Cortex of kidney (tissue), 1 donor: Measurements from ENCODE around the gene CBX8.

Source experiments
- DNase-seq: peaks from one replicate; lab custom pipeline; 2025; lab: John Stamatoyannopoulos, UW

The CBX8 gene

DNA sequence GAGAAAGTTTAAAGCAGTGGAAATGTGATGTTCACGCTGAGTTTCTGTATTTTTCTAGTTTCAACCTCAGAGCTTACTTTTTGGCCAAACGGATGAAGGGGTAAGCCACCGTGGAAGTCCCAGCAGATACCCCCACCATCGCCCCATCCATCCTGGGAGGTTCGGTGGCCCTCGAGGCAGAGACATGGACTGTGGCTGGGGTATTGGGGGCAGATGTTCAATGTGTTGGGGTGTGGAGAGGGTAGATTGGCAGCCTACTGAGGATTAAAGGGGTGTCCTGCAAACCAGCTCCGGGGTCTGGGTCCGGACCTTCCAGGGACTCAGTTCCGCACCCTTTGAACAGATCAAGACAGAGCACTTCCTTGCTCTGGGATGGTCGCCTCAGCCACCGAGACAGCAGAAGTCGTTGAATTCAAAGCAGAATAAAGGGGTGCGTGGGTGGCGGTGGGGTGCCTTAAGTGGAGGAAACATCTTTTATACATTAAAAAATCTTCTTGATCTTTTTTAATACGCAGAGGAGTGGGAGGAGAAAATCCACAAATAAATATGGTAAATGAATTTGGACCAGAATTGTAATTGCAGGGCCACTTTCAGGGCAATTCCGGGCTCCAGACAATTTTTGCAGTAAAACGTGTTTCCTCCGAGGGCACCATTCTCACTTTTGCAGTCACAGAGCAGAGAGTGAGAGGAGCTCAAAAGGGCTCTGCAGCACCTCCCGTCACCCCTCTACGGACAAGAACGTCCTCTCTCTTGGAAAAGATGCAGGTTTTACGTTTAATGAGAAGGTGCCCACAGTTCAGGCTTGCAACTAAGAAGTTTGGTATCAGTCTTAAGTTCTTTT is 8.2 kb upstream of the CBX8 start:
- DNase-seq = no peak

DNA sequence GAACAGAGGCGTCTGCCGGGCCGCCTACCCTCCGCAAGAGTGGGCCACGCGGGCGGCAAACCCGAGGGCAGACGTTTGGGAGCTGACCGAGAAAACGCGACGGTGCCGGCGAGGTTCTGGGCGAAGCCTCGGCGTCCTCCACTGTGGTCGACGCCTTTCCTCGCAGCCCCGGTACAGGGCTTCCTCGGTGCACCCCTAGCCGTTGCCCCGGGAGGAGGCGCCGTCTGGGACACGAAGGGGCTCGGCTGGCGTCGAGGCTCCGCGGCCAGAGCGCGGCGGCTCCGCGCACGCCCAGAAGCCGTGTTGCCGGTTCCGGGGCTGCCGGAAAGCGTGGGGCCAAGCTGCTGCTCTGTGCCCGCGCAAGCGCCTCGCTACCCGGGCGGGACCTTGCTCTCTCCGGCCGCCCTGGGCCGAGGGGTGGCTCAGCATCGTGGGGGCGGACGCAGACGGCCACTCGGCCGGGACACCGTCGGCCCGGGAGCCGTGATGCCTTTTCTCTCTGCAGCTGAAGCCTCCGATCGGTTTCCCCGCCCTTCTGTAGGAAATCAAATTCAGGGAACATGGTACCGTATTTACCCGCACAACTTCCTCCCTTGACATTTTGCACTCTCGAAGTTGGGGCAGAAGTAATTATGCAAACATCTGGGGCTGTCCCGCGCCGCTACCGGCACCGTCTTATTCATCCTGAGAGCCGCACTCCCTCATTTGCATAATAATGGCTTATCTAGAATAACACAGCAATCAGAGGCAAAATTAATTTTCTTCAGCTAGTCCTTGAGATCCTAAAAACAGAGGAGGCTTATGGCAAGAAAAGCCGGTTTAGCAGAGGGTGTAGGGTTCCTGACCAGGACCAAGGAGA is 7.3 kb upstream of the CBX8 start:
- DNase-seq = no peak

DNA sequence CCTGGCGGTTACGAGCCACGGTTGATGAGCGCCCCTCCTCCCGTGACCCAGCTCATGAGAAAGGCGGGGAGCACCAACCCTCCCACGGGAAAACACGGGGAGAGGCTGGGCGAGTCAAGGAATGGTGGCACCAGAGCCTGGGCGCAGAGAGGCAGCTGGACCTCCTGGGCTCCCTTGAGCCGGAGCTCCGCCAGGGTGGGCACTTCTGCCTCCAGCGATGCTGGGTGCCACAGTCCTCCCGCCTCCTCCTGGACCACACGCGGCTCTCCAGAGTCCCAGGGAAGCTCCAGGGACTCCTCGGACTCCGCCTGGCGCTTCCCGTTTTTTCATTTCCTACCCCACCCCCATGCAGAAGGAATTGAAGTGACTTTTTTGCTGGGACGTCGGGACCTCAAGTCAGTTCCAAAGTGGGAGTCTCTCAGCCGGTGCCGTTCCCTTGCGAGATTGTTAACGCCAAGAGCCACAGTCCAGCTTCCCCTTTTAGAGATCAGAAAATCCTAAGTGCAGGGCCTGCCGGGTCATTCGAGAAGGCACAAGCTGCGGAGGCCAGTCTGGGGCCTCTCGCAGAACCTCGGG is 6.6 kb upstream of the CBX8 start:
- no peak for DNase-seq

DNA sequence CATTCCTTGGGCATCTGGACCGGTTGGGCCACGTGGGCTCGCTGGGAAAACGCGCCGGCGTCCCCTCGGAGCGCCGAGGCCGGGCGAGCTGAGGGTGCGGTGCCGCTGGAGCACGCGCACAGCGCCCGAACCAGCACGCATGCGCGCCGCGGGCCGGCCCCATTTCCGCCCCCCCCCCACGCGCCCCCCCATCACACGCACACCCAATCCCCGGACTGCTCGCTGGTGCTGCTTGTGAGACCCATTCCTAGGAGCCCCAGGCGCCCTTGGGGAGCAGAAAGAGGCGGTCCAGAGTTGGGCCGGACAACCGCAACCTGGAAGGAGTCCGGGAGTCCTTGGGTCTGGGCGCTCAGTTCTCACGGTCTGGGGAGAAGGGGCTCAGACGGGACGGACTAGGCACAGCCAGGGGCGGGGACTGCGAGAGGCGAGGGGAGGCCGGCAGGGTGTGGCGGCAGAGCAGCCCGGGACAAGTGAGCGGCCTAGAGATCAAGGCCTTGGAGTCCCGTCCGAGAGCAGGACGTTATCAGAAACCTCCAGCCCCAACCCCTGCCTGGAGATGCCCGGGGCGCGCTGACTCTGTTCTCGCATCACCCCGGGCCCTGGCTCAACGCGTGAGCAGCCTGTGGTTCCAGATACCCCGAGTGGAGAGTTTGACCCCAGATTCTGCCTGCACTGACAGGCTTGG is 6.0 kb upstream of the CBX8 start:
- no peak for DNase-seq

DNA sequence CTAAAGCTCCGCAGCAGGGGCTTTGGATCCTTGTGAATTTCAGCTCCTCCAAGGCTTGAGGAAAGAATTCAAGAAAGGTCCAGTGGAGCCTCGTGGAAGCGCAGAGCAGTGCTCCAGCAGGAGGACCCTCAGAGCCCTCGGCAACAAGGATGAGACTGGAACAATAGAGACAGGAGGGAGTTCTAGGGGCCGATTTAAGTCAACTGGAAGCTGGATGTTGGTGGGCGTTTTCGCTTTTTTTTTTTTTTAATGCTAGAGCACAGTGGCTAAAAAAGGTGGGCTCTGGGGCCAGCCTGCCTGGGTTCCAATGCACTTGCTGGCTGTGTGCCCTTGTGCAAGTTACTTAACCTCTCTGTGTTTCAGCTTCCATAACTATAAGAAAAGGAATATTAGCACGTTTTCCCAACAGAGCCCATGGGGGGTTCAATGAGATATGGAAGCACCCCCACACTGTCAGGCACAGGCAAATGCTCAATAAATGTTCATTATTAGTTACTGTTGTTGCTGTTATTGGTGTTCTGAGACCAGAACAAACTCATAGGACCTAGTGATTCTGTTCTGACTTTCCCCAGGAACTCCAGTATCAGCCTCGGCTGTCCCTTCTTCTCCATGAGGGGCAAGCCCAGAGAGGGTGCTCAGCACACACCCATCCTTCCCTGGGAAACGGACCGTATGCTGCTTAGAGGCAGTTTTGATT is 5.3 kb upstream of the CBX8 start:
- no peak for DNase-seq

DNA sequence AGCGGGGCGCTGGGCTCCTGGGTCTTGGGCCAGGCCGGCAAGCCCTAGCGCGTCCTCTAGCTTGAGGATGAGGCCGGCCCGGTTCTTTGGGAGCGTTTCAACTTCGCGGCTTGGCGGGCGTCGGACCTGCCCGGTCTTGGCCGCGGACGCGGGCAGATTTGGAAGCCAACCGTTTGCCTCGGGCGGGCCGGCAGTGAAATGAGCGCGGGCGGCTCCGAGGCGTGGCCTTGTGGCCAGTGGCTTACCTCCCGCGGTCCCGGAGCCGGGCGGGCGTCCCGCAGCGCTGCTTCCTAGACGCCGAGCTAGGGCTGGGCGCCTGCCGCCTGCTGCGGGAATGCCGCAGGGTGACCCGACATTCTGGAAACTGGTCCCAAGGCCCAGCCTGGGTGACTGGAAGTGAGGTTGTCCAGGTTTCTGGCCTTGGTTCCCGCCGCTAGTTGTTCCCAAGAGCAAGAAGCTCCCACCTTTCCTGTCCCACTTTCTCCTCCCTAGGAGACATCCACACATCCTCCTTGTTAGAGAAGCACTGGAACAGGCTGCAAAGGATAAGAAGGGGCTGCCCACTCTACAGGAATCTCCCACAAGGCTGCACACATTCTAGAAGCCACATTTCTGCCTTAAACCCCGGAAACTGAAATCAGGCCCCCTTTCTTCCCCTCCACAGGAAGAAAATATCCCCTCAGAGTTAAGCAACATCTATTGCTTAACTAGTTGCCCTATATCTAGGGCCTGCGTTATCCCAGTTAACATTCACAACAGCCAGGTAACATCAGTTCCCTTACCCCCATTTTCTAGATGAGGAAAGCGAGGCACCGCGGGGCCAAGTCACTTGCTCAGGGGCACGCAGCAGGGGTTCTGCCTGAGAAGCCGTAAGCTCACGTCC is 4.5 kb upstream of the CBX8 start:
- DNase-seq = no peak

DNA sequence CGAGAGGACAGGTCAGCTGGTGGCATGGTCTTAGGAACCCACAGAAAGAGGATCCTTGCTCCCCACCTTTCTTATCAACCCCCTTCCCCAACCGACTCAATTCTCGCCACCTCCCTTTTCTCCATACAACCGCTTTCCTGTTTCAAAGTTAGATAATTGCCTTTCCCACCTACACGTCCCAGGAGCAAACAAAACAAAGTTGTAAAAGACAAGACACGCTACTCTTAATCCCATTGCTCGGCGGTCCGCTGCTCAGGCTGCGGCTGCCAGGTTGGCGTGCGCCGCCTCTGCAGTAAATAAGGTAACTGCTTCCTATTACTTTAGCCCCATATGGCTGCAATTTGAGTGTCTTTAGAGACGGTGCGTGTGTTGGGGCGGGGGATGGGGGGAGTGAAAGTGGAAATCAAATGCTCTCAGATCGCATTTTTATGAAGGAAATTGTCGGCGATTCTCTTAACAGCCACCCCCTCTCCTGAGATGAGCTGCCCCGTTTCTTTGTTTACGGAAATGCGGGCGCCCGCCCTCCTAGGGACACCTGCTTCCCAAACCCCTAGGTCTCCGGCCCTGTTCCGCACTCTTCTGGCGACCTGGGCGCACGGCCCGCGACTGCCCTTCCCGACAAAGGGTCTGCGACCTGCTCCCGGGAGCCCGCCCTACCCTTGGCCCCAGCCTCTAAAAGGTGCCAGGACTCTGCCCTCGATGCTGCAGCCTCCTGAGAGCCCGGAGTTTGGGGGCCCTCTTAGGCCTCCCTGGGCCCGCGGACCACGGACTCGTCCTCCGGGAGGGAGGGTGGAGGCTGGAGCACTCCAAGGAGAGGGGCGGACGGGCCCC is 3.7 kb upstream of the CBX8 start:
- no peak for DNase-seq

DNA sequence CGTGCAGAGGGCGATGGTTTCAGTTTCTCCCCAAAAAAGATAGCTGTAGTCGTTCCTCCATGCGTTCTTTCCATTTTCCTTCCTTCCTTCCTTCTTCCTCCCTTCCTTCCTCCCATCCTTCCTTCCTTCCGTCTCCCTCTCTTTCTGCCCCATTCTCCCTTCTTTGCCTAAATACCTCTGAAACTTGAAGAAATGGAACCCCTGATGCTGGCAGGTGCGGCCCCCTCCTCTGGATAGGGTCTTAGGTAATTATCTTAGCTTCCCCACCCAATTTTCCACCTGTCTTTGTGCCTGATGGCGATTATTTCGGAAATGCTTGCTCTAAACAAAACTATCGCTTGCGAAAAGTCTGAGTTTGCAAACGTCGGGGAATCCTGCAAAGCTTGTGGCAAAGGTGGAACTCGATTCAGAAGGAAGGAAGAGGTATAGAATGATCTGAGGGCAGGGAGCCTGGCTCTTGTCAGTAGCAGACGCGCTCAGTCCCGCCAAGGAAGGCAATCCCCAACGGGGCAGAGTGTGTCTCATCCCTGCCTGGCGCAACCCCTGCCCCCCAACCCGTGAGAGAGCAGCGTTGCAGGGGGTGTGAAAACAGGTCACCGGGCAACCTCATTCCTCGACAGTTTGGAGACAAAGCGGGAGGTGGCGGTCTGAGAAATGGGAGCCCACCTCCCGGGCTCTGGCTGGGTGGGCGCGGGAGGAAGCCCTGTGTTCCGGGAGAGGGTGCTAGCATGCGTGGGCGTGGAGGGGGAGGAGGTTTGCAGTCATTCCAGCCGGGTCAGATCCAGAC is 2.9 kb upstream of the CBX8 start:
- no peak for DNase-seq

DNA sequence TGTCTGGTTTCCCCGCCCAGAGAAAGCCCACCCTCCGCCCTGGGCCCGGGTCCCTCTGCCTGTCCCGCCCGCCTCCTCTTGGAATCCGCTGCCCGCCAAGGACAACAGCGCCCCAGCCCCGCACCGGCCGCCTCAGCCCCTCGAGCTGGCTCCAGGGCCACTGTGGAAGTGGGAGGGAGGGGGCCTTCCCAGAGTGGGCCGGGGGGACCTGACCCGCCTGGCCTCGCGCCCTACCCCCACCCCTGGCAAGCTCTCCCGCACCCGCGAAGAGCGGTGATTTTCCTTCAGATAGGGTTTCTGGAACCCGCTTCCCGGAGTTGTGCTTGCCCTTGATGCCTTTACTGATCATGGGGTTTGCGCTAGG is 2.3 kb upstream of the CBX8 start:
- DNase-seq = no peak

DNA sequence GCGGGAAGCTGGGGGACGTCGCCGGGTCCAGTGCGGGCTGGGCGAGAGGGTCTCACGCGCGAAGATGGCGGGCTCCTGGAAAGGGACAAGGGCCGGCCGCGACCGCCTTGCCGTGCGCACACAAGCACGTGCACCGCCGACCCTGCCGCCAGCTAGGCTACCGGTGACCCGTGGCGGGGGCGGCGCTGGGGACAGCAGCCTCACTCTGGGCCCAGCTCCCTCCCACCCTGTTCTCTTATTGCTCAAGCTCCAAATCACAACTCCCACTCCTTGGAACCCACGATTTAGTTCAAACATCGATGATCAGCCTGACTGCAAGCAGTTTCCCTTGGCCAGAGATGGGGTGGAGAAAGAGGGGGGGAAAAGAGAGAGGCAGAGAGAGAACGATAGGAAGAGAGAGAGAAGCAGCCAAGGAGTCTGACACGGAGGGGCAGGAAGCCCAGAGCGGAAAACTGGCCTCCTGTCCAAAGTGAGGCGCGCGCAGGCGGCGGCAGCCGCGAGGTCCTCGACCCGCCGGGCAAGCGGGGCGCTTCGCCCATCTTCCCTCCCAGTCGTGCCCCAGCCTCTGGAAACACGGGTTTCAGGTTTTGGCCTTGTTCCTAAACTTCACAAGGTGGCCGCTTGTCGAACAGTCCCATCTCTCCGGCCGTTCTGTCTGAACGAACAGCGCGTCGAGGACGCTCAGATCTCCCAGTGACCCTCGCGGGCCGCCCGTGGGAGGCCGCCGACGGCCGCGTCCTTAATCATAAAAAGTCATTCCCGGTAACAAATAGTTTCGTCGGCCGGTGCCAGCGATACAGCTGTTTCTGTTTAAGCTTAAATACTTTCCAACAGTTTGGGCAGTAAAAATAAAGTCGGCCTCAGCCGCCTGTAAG is 1.7 kb upstream of the CBX8 start:
- no peak for DNase-seq

DNA sequence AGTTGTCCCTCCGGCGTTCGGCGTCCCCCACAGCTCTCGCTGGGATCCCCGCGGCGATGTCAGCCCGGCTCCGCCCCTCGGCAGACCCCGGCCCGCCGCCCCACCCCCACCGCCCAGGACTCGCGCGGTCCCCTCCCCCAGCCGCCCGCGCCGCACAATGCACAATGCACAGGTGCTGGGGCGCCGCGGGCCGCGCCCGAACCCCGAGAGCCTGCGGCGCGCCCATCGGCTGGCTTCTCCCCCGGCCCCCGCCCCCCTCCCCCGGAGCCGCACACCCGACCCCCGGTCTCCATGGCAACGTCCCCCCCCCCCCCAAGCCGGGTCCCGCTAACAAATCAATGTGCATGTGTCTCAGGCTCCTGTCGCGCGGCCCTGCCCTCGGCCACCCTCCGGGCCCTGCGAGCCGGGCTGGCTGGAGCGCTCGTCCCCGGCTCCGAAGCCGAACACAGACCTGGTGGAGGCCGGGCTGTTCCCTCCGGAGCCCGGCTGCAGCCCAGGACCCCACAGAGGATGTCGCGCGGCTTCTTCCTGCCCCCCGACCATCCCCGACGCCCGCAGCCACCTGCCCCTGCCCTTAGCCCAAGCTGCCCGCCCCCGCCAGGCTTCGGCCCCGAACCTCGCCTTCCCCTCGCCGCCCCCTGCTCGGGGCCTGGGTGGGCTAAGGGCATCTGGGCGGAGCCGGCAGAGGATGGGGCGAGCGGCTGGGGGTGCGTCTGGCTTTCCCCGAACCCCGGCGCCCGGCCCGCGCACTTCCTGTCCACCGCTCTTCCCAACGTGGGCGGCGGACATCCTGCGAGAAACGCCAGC is 818 bp upstream of the CBX8 start:
- no peak for DNase-seq

DNA sequence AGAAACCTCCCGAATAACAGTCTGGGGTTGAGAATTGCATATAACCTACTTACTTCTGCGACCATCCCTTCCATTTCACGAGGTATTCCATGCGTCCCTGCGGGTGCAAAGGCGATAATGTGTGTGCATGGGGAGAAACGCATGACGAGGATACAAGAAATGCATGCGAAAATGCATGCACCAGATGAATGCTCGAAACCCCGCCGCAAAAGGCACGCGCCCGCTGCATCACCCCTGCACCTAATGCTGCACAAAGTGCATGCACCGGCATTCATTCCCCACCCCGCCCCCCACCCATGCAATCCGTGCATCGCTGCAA is 474 bp downstream of the CBX8 start:
- no peak for DNase-seq

DNA sequence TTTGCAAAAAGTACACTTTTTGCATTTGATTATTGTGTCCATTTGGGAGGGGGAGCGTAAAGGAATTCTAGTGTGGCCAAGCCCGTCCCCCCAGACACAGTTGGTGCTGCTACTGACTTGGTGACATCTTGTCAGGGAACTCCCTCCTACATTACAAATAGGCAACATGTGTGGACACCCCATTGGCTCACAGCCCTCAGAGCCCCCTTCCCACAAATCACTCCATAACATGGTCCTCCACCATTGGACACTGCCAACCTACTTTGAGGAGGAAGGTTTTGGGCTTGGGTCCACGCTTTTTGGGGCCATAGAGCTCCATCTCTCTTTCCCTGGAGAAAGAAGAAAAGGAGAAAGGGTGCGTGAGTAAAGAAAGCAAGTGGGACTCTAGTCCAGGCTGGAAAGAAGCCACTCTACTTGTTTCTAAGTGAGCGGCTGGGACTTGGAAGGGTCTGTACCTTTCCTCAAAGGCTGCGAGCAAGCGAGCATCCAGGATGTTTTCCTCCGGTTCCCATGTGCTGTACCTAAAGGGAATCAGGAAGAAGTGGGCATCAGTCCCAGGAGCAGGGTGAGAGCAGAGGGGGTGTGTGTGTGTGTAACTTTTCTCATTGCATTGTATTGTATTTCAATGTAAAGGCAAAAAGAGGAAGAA is 958 bp downstream of the CBX8 start:
- no peak for DNase-seq

DNA sequence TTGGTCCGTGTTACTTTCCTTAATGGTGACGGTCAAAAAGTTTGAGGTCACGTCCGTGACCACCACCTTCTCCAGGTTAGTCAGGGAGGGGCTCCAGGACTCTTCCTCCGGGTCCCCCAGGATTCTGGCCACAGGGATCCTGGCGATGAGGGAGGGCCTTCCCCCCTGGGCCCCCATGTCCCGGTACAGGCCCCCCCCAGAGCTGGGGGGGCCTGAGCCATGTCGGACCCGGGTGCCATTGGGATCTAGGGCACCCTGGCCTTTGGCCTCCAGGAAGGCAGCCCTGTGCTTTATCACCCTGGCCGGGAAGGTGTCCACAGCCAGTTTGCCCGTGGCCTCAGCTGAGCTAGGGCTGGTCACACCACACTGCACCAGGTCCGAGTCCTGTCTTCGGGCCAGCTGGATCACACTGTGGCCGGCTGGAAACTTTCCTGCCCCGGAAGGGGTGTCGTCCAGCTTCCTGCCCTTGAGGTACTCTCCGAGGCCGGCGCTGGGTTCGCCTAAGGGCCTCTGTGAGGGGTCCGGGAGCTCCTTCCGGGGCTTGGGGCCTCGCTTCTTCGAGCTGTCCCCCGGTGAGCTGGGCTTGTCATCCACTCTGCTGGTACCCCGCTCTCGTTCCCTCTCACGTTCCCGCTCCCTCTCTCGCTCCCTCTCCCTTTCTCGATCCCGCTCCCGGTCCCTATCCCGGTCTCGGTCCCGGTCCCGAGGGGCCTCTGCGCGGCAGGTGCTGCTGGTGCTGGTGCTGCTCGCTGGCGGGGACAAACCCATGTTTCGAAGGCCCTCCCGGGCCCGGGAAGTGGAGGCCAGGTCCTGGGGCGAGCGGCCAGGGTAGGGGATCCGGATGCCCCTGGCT is 2.0 kb downstream of the CBX8 start:
- DNase-seq = no peak

DNA sequence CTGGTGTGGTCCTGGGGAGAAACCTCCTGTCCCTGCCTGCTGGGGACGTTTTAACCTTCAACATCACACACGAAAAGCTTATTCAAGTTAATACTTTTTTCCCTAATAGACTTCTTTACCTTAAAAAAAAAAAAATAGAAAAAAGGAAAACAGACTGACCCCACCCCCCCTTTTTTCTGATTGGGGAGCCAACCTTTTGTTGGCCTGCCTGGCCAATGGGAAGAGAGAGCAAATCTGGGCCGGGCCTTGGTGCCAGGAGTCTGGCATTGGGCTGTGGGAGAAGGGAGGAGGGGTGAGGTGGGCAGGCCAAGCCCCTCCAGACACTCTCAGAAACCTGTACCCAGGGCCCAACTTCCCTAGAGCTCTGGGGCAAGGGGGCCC is 3.0 kb downstream of the CBX8 start:
- DNase-seq = no peak
